ENCODE data around the gene ANGPTL8.

- TF ChIP-seq POLR2A (IDR thresholded peaks at IDR 0.05) = no peak
- no peak for TF ChIP-seq CTCF (IDR thresholded peaks at IDR 0.05 in 8 of 11, conservative IDR thresholded peaks at IDR 0.05 in 3 of 11)
- TF ChIP-seq POLR2AphosphoS5 (IDR thresholded peaks at IDR 0.05) = no peak
These were observed 13.6 kb upstream of the ANGPTL8 start for GRCh38 chr19:11225815-11226214.
